ENCODE data around the gene SERPINI2.

SERPINI2 gene

GRCh38 chr3:167453815-167454214 is 20.0 kb downstream of the SERPINI2 start:
- H3K79me2 ChIP-seq (ENCODE audit: control insufficient read depth, low read length) = no peaks in the 10 kb centered on the region
- no peaks in the 10 kb centered on the region for H3K36me3 ChIP-seq (ENCODE audit: control insufficient read depth, low read length)
- H3K27ac ChIP-seq (ENCODE audit: low read depth, low read length) = no peak overlapping the region
- H3K4me3 ChIP-seq (ENCODE audit: low read length) = no peak overlapping the region
- TF ChIP-seq EZH2phosphoT487 (IDR thresholded peaks at IDR 0.05; ENCODE audit: borderline replicate concordance, low read length) (no peak), CTCF (IDR thresholded peaks at IDR 0.05; ENCODE audit: low read depth, low read length, poor library complexity, severe bottlenecking) (no peak)
- H3K27me3 ChIP-seq (ENCODE audit: control insufficient read depth, low read length) = no peaks in the 10 kb centered on the region
- H3K4me1 ChIP-seq (ENCODE audit: control insufficient read depth, low read length) = peaks cover 9% of the 10 kb centered on the region
- no peak overlapping the region for H3K4me2 ChIP-seq (ENCODE audit: low read length)
- no peaks in the 10 kb centered on the region for H3F3A ChIP-seq (ENCODE audit: control insufficient read depth, insufficient read depth)
- no peaks in the 10 kb centered on the region for H3K9me3 ChIP-seq (ENCODE audit: control insufficient read depth, insufficient read depth, low read length)
- H4K20me1 ChIP-seq (ENCODE audit: control insufficient read depth, insufficient read depth, low read depth, low read length) = no peaks in the 10 kb centered on the region
- no peaks in the 10 kb centered on the region for H3K9me2 ChIP-seq (replicated peaks; ENCODE audit: control insufficient read depth, low read length)

- Histone ChIP-seq H3K9me3 (ENCODE audit: control insufficient read depth, insufficient read depth, low read length) (no peaks in the 10 kb centered on the region), H3F3A (ENCODE audit: control insufficient read depth, insufficient read depth) (no peaks in the 10 kb centered on the region), H3K9me2 (replicated peaks; ENCODE audit: control insufficient read depth, low read length) (no peaks in the 10 kb centered on the region), H3K27ac (ENCODE audit: low read depth, low read length) (no peak overlapping the region), H3K4me2 (ENCODE audit: low read length) (no peak overlapping the region), H4K20me1 (ENCODE audit: control insufficient read depth, insufficient read depth, low read depth, low read length) (no peaks in the 10 kb centered on the region), H3K4me1 (ENCODE audit: control insufficient read depth, low read length) (peaks cover 9% of the 10 kb centered on the region), H3K4me3 (ENCODE audit: low read length) (no peak overlapping the region), H3K79me2 (ENCODE audit: control insufficient read depth, low read length) (no peaks in the 10 kb centered on the region), H3K27me3 (ENCODE audit: control insufficient read depth, low read length) (no peaks in the 10 kb centered on the region), H3K36me3 (ENCODE audit: control insufficient read depth, low read length) (no peaks in the 10 kb centered on the region)
- TF ChIP-seq CTCF (IDR thresholded peaks at IDR 0.05; ENCODE audit: low read depth, low read length, poor library complexity, severe bottlenecking) (no peak), EZH2phosphoT487 (IDR thresholded peaks at IDR 0.05; ENCODE audit: borderline replicate concordance, low read length) (no peak)
Measured at GRCh38 chr3:167451282-167451681, 22.6 kb downstream of the SERPINI2 start.

GRCh38 chr3:167450675-167451074 is 23.2 kb downstream of the SERPINI2 start:
- Histone ChIP-seq H3F3A (ENCODE audit: control insufficient read depth, insufficient read depth) (no peaks in the 10 kb centered on the region), H4K20me1 (ENCODE audit: control insufficient read depth, insufficient read depth, low read depth, low read length) (no peaks in the 10 kb centered on the region), H3K27ac (ENCODE audit: low read depth, low read length) (no peak overlapping the region), H3K79me2 (ENCODE audit: control insufficient read depth, low read length) (no peaks in the 10 kb centered on the region), H3K36me3 (ENCODE audit: control insufficient read depth, low read length) (no peaks in the 10 kb centered on the region), H3K9me3 (ENCODE audit: control insufficient read depth, insufficient read depth, low read length) (no peaks in the 10 kb centered on the region), H3K4me1 (ENCODE audit: control insufficient read depth, low read length) (peaks cover 9% of the 10 kb centered on the region), H3K4me3 (ENCODE audit: low read length) (no peak overlapping the region), H3K9me2 (replicated peaks; ENCODE audit: control insufficient read depth, low read length) (no peaks in the 10 kb centered on the region), H3K27me3 (ENCODE audit: control insufficient read depth, low read length) (no peaks in the 10 kb centered on the region), H3K4me2 (ENCODE audit: low read length) (no peak overlapping the region)
- TF ChIP-seq EZH2phosphoT487 (IDR thresholded peaks at IDR 0.05; ENCODE audit: borderline replicate concordance, low read length) (no peak), CTCF (IDR thresholded peaks at IDR 0.05; ENCODE audit: low read depth, low read length, poor library complexity, severe bottlenecking) (no peak)

- no peak overlapping the region for H3K27ac ChIP-seq (ENCODE audit: low read depth, low read length)
- H3K4me1 ChIP-seq (ENCODE audit: control insufficient read depth, low read length) = peaks cover 9% of the 10 kb centered on the region
- H3K4me3 ChIP-seq (ENCODE audit: low read length) = no peak overlapping the region
- no peaks in the 10 kb centered on the region for H3F3A ChIP-seq (ENCODE audit: control insufficient read depth, insufficient read depth)
- H3K4me2 ChIP-seq (ENCODE audit: low read length) = no peak overlapping the region
- no peaks in the 10 kb centered on the region for H3K36me3 ChIP-seq (ENCODE audit: control insufficient read depth, low read length)
- no peaks in the 10 kb centered on the region for H3K9me3 ChIP-seq (ENCODE audit: control insufficient read depth, insufficient read depth, low read length)
- H3K27me3 ChIP-seq (ENCODE audit: control insufficient read depth, low read length) = no peaks in the 10 kb centered on the region
- H3K79me2 ChIP-seq (ENCODE audit: control insufficient read depth, low read length) = no peaks in the 10 kb centered on the region
- no peaks in the 10 kb centered on the region for H3K9me2 ChIP-seq (replicated peaks; ENCODE audit: control insufficient read depth, low read length)
- no peaks in the 10 kb centered on the region for H4K20me1 ChIP-seq (ENCODE audit: control insufficient read depth, insufficient read depth, low read depth, low read length)
- TF ChIP-seq CTCF (IDR thresholded peaks at IDR 0.05; ENCODE audit: low read depth, low read length, poor library complexity, severe bottlenecking) (no peak), EZH2phosphoT487 (IDR thresholded peaks at IDR 0.05; ENCODE audit: borderline replicate concordance, low read length) (no peak)
Measured at GRCh38 chr3:167450195-167450594, 23.6 kb downstream of the SERPINI2 start.

Data from DOHH2 (cell line).